GM13977 (cell line): ENCODE results near the gene SHANK1.

ENCODE experiments used
- DNase-seq: peaks from one replicate; pipeline ENCODE4 v3.0.0; 2012; ENCODE audit warnings: low spot score
- in situ Hi-C: fragments of 300-500 bp; cut with MboI; formaldehyde crosslinking; loops from one replicate; pipeline ENCODE4 v1.12.0; 2022; ENCODE audit warnings: low sequenced_read_pairs, low pct_unique_long_range_greater_than_20kb, mixed read lengths, inconsistent platforms; ENCODE audit not compliant: unreplicated experiment
- TF ChIP-seq, protein P1 (sequence below): IDR thresholded peaks from 2 replicates; pipeline ENCODE4 v1.5.1; 2012; ENCODE audit warnings: mild to moderate bottlenecking, control low read depth; ENCODE audit not compliant: insufficient read depth; ENCODE audit errors: extremely low read depth, missing control alignments

SHANK1 gene

DNA sequence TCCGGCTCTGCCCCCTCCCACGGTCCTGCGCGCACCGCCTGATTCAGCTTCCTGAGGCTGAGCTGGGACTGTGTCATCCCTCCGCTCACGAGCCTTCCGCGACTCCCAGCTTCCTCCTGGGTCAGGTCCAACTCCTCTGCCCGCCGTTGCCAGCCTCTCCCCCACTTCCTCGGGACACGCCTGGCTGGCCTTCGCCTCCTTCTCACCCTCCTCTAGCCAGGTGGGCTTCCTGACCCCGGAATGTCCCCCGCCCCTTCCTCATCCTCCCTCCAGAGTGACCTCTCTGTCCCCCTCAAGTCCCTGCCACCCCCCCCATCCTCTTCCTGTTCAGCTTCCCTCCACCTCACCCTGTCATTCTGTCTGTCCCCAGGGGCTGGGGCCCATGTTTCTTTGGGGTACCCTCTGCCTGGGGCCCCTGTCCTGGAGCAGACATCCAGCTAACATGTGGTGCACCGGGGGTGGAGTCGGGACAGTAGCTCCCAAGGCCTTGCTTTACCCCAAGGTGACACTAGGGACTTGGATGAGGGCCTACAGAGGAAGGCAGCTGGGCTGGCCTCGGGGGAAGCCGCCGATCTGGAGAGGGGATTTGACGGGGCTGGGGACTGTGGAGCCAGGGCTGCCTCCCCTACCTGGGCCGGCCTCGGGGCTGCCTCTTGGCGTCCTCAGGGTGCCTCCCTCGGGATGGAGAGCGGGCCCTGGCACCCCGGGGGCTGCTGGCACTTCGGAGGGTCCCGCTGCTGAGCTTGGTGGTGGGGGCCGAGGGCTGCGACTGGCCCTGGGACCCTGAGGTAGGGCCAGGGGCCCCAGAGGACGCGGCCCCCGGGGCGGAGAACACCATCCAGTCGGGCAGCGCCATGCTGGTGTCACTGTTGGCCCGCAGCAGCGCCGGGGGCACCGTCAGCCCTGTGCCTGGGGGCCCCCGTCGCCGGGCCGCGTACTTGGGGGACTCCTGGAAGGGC lies 16.5 kb downstream of the SHANK1 start:
- TF ChIP-seq, protein P1, sequence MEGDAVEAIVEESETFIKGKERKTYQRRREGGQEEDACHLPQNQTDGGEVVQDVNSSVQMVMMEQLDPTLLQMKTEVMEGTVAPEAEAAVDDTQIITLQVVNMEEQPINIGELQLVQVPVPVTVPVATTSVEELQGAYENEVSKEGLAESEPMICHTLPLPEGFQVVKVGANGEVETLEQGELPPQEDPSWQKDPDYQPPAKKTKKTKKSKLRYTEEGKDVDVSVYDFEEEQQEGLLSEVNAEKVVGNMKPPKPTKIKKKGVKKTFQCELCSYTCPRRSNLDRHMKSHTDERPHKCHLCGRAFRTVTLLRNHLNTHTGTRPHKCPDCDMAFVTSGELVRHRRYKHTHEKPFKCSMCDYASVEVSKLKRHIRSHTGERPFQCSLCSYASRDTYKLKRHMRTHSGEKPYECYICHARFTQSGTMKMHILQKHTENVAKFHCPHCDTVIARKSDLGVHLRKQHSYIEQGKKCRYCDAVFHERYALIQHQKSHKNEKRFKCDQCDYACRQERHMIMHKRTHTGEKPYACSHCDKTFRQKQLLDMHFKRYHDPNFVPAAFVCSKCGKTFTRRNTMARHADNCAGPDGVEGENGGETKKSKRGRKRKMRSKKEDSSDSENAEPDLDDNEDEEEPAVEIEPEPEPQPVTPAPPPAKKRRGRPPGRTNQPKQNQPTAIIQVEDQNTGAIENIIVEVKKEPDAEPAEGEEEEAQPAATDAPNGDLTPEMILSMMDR: no peak
- DNase-seq: no peak
- in situ Hi-C loops: no loop called here

DNA sequence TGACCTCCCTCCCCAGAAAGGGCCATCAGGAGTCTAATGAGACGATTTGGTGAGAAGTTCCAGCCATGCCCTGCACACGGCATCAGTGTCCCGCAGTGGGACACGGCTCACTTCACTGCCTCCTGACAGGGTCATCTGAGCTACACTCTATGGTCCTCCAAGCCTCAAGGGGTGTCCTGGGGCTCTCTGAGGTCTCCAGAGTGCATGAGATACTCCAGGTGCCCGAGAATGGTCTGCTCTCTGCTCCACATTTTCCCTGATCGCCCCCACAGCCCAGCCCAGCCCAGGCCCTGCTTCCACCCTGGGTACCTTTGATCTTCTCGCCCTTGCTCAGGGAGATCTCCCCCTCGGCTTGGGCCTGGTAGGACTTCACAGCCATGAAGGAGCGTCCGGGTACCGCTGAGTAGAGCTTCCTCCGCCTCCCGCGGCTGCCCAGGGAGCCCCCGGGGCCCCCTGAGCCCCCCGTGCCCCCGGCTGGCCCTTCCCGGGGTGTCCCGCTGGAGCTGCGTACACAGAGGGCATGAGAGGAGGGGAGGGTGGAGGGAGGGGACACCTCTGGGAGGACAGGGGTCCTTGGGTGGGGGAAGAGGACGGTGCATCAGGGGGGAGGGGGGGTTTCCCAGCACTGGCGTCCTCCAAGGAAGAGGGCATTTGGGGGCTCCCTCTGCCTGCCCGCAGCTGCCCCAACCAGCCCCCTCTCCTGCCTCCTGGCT lies 17.3 kb downstream of the SHANK1 start:
- in situ Hi-C loops: no loop called here

DNA sequence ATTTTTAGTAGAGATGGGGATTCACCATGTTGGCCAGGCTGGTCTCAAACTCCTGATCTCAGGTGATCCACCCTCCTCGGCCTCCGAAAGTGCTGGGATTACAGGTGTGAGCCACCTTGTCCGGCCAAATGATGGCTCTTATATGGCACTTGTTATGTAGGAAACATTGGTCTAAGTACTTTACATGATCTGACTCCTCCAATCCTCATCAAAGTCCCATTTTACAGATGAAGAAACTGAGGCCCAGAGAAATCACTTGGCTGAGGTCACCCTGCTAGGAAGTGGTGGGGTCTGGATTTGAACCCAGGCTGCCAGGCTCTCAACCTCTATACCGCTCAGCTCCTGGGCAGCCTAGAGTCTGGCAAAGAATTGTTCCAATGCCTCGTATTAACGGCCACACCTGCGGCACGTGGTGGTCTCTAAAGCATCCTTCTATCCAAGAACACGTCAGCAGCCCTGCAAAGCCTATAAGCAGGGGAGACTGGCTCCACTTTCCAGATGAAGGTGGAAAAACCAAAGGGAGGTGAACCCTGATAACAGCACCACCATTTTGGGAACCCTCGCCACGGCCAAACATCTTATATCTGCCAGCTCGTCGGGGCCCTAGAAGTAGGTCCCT lies 18.1 kb downstream of the SHANK1 start:
- in situ Hi-C loops: no loop called here
- TF ChIP-seq, protein P1: no peak

More for the DNA sequence above, 17.3 kb downstream of the SHANK1 start:
- TF ChIP-seq, protein P1: no peak
- DNase-seq: no peak

DNA sequence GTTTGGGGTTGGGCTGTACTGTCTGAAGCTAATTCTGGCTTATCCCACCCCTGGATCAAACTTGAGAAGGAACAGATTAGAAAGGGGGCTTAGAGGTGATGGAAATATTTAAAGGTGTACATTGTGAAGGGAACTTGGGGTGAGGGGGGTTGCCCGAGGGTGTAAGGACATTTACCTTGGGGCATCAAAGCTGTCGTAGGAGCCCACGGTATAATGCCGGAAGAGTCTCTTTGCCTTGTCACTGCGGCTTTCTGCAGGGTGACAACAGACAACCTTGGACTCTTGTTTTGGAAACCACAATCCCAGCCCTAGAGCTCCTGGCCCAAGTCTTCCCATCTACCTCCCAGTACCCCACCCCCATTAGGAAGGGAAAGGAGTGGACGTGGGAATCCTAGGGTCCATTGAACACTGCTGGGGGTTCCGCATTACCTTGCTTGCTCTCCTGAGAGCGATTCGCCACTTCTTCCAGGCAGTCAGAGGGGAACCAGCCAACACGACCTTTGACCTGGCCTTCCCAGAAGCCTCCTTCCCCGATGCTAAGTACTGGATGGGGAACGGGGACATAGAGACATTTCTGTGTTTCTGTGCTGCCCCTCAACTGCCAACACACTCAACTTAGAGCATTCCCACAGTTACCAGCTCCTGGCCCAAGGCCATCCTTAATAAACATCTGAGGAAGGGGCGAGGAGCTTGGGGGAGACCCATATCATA lies 22.0 kb downstream of the SHANK1 start:
- in situ Hi-C loops: no loop called here
- TF ChIP-seq, protein P1: no peak
- no peak for DNase-seq

More for the DNA sequence above, 18.1 kb downstream of the SHANK1 start:
- DNase-seq: no peak

DNA sequence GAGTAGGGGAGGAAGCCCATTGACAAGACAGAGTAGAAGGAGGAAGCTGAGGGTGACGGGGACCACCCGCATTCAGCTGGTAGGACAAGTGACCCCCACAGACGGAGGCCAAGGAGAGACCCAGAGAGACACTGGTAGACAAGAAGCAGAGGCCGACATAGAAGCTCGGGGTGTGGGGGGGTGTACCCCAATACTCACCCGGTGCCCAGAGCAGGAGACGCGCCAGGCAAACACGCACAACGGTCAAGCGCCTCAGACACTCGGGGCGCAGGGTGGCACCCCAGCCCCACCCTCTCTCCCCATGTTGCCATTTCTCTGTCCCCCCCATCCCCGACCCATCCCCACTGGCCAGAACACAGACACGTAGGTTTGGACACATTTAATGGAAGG lies 23.5 kb downstream of the SHANK1 start:
- in situ Hi-C loops: no loop called here

More for the DNA sequence above, 23.5 kb downstream of the SHANK1 start:
- DNase-seq: no peak
- TF ChIP-seq, protein P1: no peak
